Measurements from ENCODE around the gene SCGN. TPM values are rescaled to one million over a fixed set of nuclear protein-coding genes. Genes with fewer than 3 reads are reported as not detected.

The SCGN gene
- total RNA-seq, 1 donor from 2014 or later: 0.85 TPM

- peak; percentile 70 for TF ChIP-seq CTCF (IDR thresholded peaks at IDR 0.05; ENCODE audit: unreplicated experiment)
- Mint-ChIP-seq H3K4me1 (ENCODE audit: unreplicated experiment) (peaks cover 39% of the 10 kb centered on the region), H3K4me3 (ENCODE audit: unreplicated experiment) (no peak overlapping the region), H3K27me3 (ENCODE audit: unreplicated experiment) (peaks cover 1% of the 10 kb centered on the region), H3K27ac (ENCODE audit: unreplicated experiment) (no peak overlapping the region), H3K9me3 (ENCODE audit: unreplicated experiment) (no peaks in the 10 kb centered on the region), H3K36me3 (ENCODE audit: low read depth, unreplicated experiment) (no peaks in the 10 kb centered on the region)
- DNase-seq (ENCODE audit: low spot score): peak; percentile 17
Observed at GRCh38 chr6:25717866-25718740, 66.1 kb downstream of the SCGN start.

GRCh38 chr6:25726122-25726911 lies 74.3 kb downstream of the SCGN start:
- H3K36me3 Mint-ChIP-seq (ENCODE audit: low read depth, unreplicated experiment): no peaks in the 10 kb centered on the region
- H3K9me3 Mint-ChIP-seq (ENCODE audit: unreplicated experiment): no peaks in the 10 kb centered on the region
- no peaks in the 10 kb centered on the region for H3K27me3 Mint-ChIP-seq (ENCODE audit: unreplicated experiment)
- H3K4me1 Mint-ChIP-seq (ENCODE audit: unreplicated experiment): no peaks in the 10 kb centered on the region
- no peak for TF ChIP-seq CTCF (IDR thresholded peaks at IDR 0.05; ENCODE audit: unreplicated experiment)
- H3K27ac Mint-ChIP-seq (ENCODE audit: unreplicated experiment): no peak overlapping the region
- no peak overlapping the region for H3K4me3 Mint-ChIP-seq (ENCODE audit: unreplicated experiment)
- DNase-seq (ENCODE audit: low spot score): no peak

GRCh38 chr6:25727028-25727427 lies 75.0 kb downstream of the SCGN start:
- Mint-ChIP-seq H3K27ac (ENCODE audit: unreplicated experiment) (no peak overlapping the region), H3K36me3 (ENCODE audit: low read depth, unreplicated experiment) (no peaks in the 10 kb centered on the region), H3K4me3 (ENCODE audit: unreplicated experiment) (no peak overlapping the region), H3K27me3 (ENCODE audit: unreplicated experiment) (peaks cover 1% of the 10 kb centered on the region), H3K9me3 (ENCODE audit: unreplicated experiment) (no peaks in the 10 kb centered on the region), H3K4me1 (ENCODE audit: unreplicated experiment) (no peaks in the 10 kb centered on the region)
- DNase-seq (ENCODE audit: low spot score): no peak
- TF ChIP-seq CTCF (IDR thresholded peaks at IDR 0.05; ENCODE audit: unreplicated experiment): no peak

GRCh38 chr6:25730907-25731306 lies 78.9 kb downstream of the SCGN start:
- H3K36me3 Mint-ChIP-seq (ENCODE audit: low read depth, unreplicated experiment): no peaks in the 10 kb centered on the region
- no peaks in the 10 kb centered on the region for H3K9me3 Mint-ChIP-seq (ENCODE audit: unreplicated experiment)
- H3K4me1 Mint-ChIP-seq (ENCODE audit: unreplicated experiment): no peaks in the 10 kb centered on the region
- no peak for TF ChIP-seq CTCF (IDR thresholded peaks at IDR 0.05; ENCODE audit: unreplicated experiment)
- no peak overlapping the region for H3K27ac Mint-ChIP-seq (ENCODE audit: unreplicated experiment)
- no peak overlapping the region for H3K4me3 Mint-ChIP-seq (ENCODE audit: unreplicated experiment)
- peaks cover 1% of the 10 kb centered on the region for H3K27me3 Mint-ChIP-seq (ENCODE audit: unreplicated experiment)
- DNase-seq (ENCODE audit: low spot score): no peak

Measured in endothelial cell (in vitro differentiated cells).